Chondrocyte (in vitro differentiated cells): ENCODE measurements around the gene SLC38A1. TPM values are rescaled to one million over a fixed set of nuclear protein-coding genes. Genes with fewer than 3 reads are reported as not detected.

ENCODE experiments used
- DNase-seq: peaks from one replicate; pipeline ENCODE4 v3.0.0; 2021; ENCODE audit warnings: mixed read lengths, low spot score
- H3K27ac Mint-ChIP-seq: one replicate; pipeline ENCODE4 v1.8.0; 2021; ENCODE audit warnings: mild to moderate bottlenecking, moderate library complexity, mixed read lengths; ENCODE audit not compliant: unreplicated experiment
- H3K27me3 Mint-ChIP-seq: 2 replicates; pipeline ENCODE4 v1.8.0; 2021; ENCODE audit warnings: low read depth, mixed read lengths
- H3K36me3 Mint-ChIP-seq: 2 replicates; pipeline ENCODE4 v1.8.0; 2021; ENCODE audit warnings: low read depth, mixed read lengths
- H3K4me1 Mint-ChIP-seq: 2 replicates; pipeline ENCODE4 v1.8.0; 2021; ENCODE audit warnings: low read depth, mild to moderate bottlenecking, mixed read lengths
- H3K4me3 Mint-ChIP-seq: one replicate; pipeline ENCODE4 v1.8.0; 2021; ENCODE audit warnings: mild to moderate bottlenecking, moderate library complexity, mixed read lengths; ENCODE audit not compliant: unreplicated experiment
- H3K9me3 Mint-ChIP-seq: 2 replicates; pipeline ENCODE4 v1.8.0; 2021; ENCODE audit warnings: low read depth, mixed read lengths
- CTCF ChIP-seq: fragments of 200-600 bp; sonication (generic); IDR thresholded peaks from 2 replicates; pipeline ENCODE4 v1.5.0; 2021; ENCODE audit warnings: antibody characterized with exemption, mild to moderate bottlenecking, moderate library complexity
- total RNA-seq: library from RNA; stranded (reverse); gene quantifications from 3 replicates; pipeline ENCODE4 v1.2.1, GENCODE V29; 2021

The SLC38A1 gene
- total RNA-seq, 1 donor from 2014 or later, result 185 TPM

- H3K27me3 Mint-ChIP-seq, result no peaks in the 10 kb centered on the region
- no peak for DNase-seq
- H3K4me1 Mint-ChIP-seq, result peaks cover 39% of the 10 kb centered on the region
- no peaks in the 10 kb centered on the region for H3K9me3 Mint-ChIP-seq
- H3K4me3 Mint-ChIP-seq, result no peak overlapping the region
- H3K27ac Mint-ChIP-seq, result peak overlapping the region; percentile 81
- peaks cover 37% of the 10 kb centered on the region for H3K36me3 Mint-ChIP-seq
- no peak for TF ChIP-seq CTCF
These were observed 58.6 kb downstream of the SLC38A1 start for GRCh38 chr12:46209914-46210872.

GRCh38 chr12:46209170-46209569 is 59.7 kb downstream of the SLC38A1 start:
- DNase-seq, result no peak
- TF ChIP-seq CTCF, result no peak
- Mint-ChIP-seq H3K9me3 (no peaks in the 10 kb centered on the region), H3K4me3 (no peak overlapping the region), H3K27me3 (no peaks in the 10 kb centered on the region), H3K4me1 (peaks cover 39% of the 10 kb centered on the region), H3K36me3 (peaks cover 41% of the 10 kb centered on the region), H3K27ac (peak overlapping the region; percentile 78)

- Mint-ChIP-seq H3K27ac (no peak overlapping the region), H3K9me3 (no peaks in the 10 kb centered on the region), H3K27me3 (no peaks in the 10 kb centered on the region), H3K4me1 (peaks cover 39% of the 10 kb centered on the region), H3K36me3 (peaks cover 42% of the 10 kb centered on the region), H3K4me3 (no peak overlapping the region)
- TF ChIP-seq CTCF, result no peak
- DNase-seq, result no peak
These were observed 60.5 kb downstream of the SLC38A1 start for GRCh38 chr12:46208370-46208769.

GRCh38 chr12:46207644-46208043 is 61.2 kb downstream of the SLC38A1 start:
- no peak overlapping the region for H3K27ac Mint-ChIP-seq
- H3K9me3 Mint-ChIP-seq, result no peaks in the 10 kb centered on the region
- no peak for TF ChIP-seq CTCF
- no peak overlapping the region for H3K4me3 Mint-ChIP-seq
- no peaks in the 10 kb centered on the region for H3K27me3 Mint-ChIP-seq
- peaks cover 38% of the 10 kb centered on the region for H3K36me3 Mint-ChIP-seq
- no peak for DNase-seq
- H3K4me1 Mint-ChIP-seq, result peaks cover 39% of the 10 kb centered on the region

GRCh38 chr12:46206471-46206870 is 62.4 kb downstream of the SLC38A1 start:
- DNase-seq, result no peak
- Mint-ChIP-seq H3K27ac (no peak overlapping the region), H3K9me3 (no peaks in the 10 kb centered on the region), H3K4me3 (no peak overlapping the region), H3K36me3 (peaks cover 29% of the 10 kb centered on the region), H3K4me1 (peaks cover 32% of the 10 kb centered on the region), H3K27me3 (no peaks in the 10 kb centered on the region)
- no peak for TF ChIP-seq CTCF
